GM12878 (cell line): ENCODE results near the gene AKNA. TPM values are rescaled to one million over a fixed set of nuclear protein-coding genes. Genes with fewer than 3 reads are reported as not detected.

Experiments used
- ATAC-seq: fragments of 200-7000 bp; cut with Tn5 transposase; 3 replicates; pipeline ENCODE4 v1.9.1; 2020; ENCODE audit warnings: mild to moderate bottlenecking, moderate library complexity
- BruUV-seq: library from RNA; stranded (reverse); fragments of 400-500 nt; replicated peaks from 2 replicates; lab custom pipeline; 2021; lab: Mats Ljungman, UMichigan
- CTCF ChIA-PET: fragments of 300-600 bp; sonication (Branson Sonifier 250); formaldehyde crosslinking; extraction: SDS; loops from one replicate; lab custom pipeline; 2021; ENCODE audit warnings: inconsistent platforms; lab: Yijun Ruan, JAX
- POLR2A ChIA-PET: fragments of 350-600 bp; formaldehyde crosslinking; extraction: SDS; loops from one replicate; lab custom pipeline; 2021; ENCODE audit warnings: inconsistent platforms; lab: Charles Lee
- RAD21 ChIA-PET: fragments of 300-600 bp; sonication (Branson Sonifier 250); formaldehyde crosslinking; loops from one replicate; lab custom pipeline; 2023; ENCODE audit warnings: antibody characterized with exemption; ENCODE audit not compliant: unreplicated experiment; lab: Charles Lee
- SMC1A ChIA-PET: fragments of 300-600 bp; sonication (Branson Sonifier 250); formaldehyde crosslinking; loops from one replicate; lab custom pipeline; 2023; ENCODE audit not compliant: unreplicated experiment, uncharacterized antibody; lab: Charles Lee
- DNase-seq: peaks from one replicate; pipeline ENCODE4 v3.0.0-alpha.2; 2011; ENCODE audit warnings: low read depth, low spot score
- FAIRE-seq: peaks from 3 replicates; lab custom pipeline; 2011; peaks lifted over from hg19 to GRCh38; lab: Jason Lieb, UNC
- H2AFZ ChIP-seq: 2 replicates; pipeline ENCODE4 v1.6.0; 2011; ENCODE audit warnings: low read depth, low read length, control low read depth; ENCODE audit not compliant: control insufficient read depth
- H3K27ac ChIP-seq: 2 replicates; pipeline ENCODE4 v1.5.1; 2011; ENCODE audit warnings: control low read depth; ENCODE audit not compliant: control insufficient read depth, insufficient read depth
- H3K27me3 ChIP-seq, 2 experiments: replicated peaks in 1 of 2; 2 replicates each; pipeline versions ENCODE4 v1.6.0 to v1.6.1; 2011; ENCODE audit warnings: low read length in 1 of 2; ENCODE audit not compliant: control insufficient read depth in 2 of 2, insufficient read depth in 2 of 2
- H3K36me3 ChIP-seq, 2 experiments: 2 replicates each; pipeline ENCODE4 v1.5.1; 2011; ENCODE audit warnings: low read length in 1 of 2; ENCODE audit not compliant: control insufficient read depth in 2 of 2, insufficient read depth in 2 of 2
- H3K4me1 ChIP-seq: 2 replicates; pipeline ENCODE4 v1.6.1; 2011; ENCODE audit warnings: mild to moderate bottlenecking, low read length, moderate library complexity, mixed read lengths; ENCODE audit not compliant: control insufficient read depth, insufficient read depth
- H3K4me2 ChIP-seq: 2 replicates; pipeline ENCODE4 v1.6.0; 2011; ENCODE audit warnings: control low read depth; ENCODE audit not compliant: control insufficient read depth, insufficient read depth
- H3K4me3 ChIP-seq: fragments of 200-600 bp; sonication (generic); 2 replicates; pipeline ENCODE4 v1.5.1; 2016
- H3K79me2 ChIP-seq: 2 replicates; pipeline ENCODE4 v1.6.0; 2011; ENCODE audit warnings: low read length; ENCODE audit not compliant: control insufficient read depth, insufficient read depth
- H3K9ac ChIP-seq: 2 replicates; pipeline ENCODE4 v1.8.0; 2011; ENCODE audit warnings: low read length, control low read depth, mixed read lengths; ENCODE audit not compliant: control insufficient read depth, insufficient read depth
- H3K9me3 ChIP-seq: replicated peaks from 3 replicates; pipeline ENCODE4 v1.5.1; 2011; ENCODE audit warnings: mild to moderate bottlenecking, low read length; ENCODE audit not compliant: control insufficient read depth, insufficient read depth
- H4K20me1 ChIP-seq: 2 replicates; pipeline ENCODE4 v1.6.0; 2011; ENCODE audit not compliant: control insufficient read depth, insufficient read depth
- CBX5 ChIP-seq: sonication (generic); IDR thresholded peaks from 2 replicates; pipeline ENCODE4 v1.6.1; 2016; ENCODE audit warnings: low read depth, moderate library complexity, mild to moderate bottlenecking, inconsistent platforms
- NFIC ChIP-seq: IDR thresholded peaks from 2 replicates; pipeline ENCODE4 v1.6.1; 2012; ENCODE audit warnings: low read depth, mild to moderate bottlenecking, inconsistent platforms, low read length, moderate library complexity
- SMC3 ChIP-seq: IDR thresholded peaks from 2 replicates; pipeline ENCODE4 v1.6.1; 2011; ENCODE audit warnings: low read length, improper control_type of control experiment, borderline replicate concordance
- SPI1 ChIP-seq: IDR thresholded peaks from 2 replicates; pipeline ENCODE4 v1.6.1; 2011; ENCODE audit warnings: low read depth, mild to moderate bottlenecking, low read length, moderate library complexity, borderline replicate concordance; ENCODE audit not compliant: insufficient read depth
- TCF7 ChIP-seq: IDR thresholded peaks from 2 replicates; pipeline ENCODE4 v1.6.1; 2014; ENCODE audit warnings: antibody characterized with exemption, borderline replicate concordance
- ZBTB11 ChIP-seq: fragments of 450-650 bp; formaldehyde crosslinking; IDR thresholded peaks from 2 replicates; pipeline ENCODE4 v1.5.0; 2022; ENCODE audit warnings: mild to moderate bottlenecking, missing genetic modification characterization
- ZNF622 ChIP-seq: fragments of 450-650 bp; IDR thresholded peaks from 2 replicates; pipeline ENCODE4 v1.6.1; 2017; ENCODE audit warnings: mild to moderate bottlenecking, inconsistent platforms
- WGBS: methylation state at CpG from one replicate; pipeline ENCODE4 v1.1.6; 2016; ENCODE audit warnings: low lambda C conversion rate; ENCODE audit not compliant: insufficient replicate concordance, insufficient coverage; ENCODE audit errors: missing lambda C conversion rate; 5-methylcytosine and 5-hydroxymethylcytosine counted together
- in situ Hi-C: fragments of 300-500 bp; cut with MboI; formaldehyde crosslinking; loops from 9 replicates; pipeline ENCODE4 v1.14.3; 2018; ENCODE audit warnings: mixed read lengths
- intact Hi-C: fragments of 100-400 bp; cut with micrococcal nuclease; formaldehyde crosslinking; loops from one replicate; pipeline ENCODE4 v1.14.2; 2022; ENCODE audit not compliant: unreplicated experiment
- polyA plus RNA-seq, 11 experiments: library from polyadenylated mRNA; depleted of rRNA in 4 of 11; unstranded in 6 of 11; stranded (reverse) in 5 of 11; fragments of >200 nt; fragmentation: Nextera tagmentation in 4 of 11; fragmentation: Illumina TruSeq in 1 of 11; extraction: Ambion mirVana in 4 of 11; extraction: Trizol in 1 of 11; gene quantifications; 1 replicate in 1 of 11; 2 replicates in 10 of 11; pipeline versions ENCODE4 v1.2.1 to v1.2.3, GENCODE V29; 2011 to 2016; ENCODE audit warnings: inconsistent platforms in 2 of 11, missing spikeins in 2 of 11, low read depth in 1 of 11
- total RNA-seq, 4 experiments: library from RNA; depleted of rRNA in 3 of 4; stranded (reverse); fragments of >200 nt in 3 of 4; fragmentation: Illumina TruSeq in 1 of 4; extraction: Trizol in 1 of 4; gene quantifications; 2 replicates each; pipeline versions ENCODE4 v1.2.1 to v1.2.3, GENCODE V29; 2013 to 2021

AKNA gene
- total and polyA plus RNA-seq, 10 of the 15 experiments (the other 5 are each of a cell fraction or from before 2014, with no cell fraction given): 1.6 to 132 (median 35.3) TPM

DNA sequence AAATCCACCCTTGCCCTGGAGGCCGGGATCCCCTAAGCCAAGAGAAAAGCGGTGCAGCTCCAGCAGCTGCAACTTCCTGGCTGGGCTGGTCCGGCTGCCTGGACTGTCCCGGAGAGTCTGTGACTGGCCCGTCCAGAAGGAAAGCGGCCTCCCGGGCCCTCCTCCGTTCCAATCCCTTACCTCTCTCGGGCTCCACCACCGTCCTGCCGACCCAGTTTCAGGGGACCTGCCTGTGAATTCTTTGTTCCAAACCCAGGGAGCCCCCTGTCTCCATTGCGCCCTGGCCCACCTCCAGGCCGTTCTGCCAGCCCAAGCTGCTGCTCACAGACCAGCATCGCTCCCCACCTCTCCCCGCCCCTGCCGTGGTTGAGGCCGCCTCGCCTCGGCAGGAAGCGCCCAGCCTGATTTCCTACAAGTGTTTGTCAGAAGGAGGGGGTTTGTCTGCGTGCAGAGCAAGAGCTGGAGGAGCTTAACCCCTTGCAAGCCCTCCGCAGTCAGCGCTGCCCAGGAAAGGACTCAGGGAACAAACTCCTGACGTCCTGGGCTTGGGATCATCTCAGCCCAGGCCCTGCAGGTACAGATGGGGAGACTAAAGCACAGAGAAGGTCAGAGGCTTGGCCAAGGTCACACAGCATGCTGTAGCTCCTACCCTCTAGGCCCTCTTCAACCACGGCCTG lies at the start of gene AKNA (continued):
- TF ChIP-seq SMC3 (0 out of 2 replicates have a peak, but pooled peaks have one; percentile 7), CBX5 (no peak), ZBTB11 (CRISPR knock-in tag) (no peak), NFIC (no peak)

DNA sequence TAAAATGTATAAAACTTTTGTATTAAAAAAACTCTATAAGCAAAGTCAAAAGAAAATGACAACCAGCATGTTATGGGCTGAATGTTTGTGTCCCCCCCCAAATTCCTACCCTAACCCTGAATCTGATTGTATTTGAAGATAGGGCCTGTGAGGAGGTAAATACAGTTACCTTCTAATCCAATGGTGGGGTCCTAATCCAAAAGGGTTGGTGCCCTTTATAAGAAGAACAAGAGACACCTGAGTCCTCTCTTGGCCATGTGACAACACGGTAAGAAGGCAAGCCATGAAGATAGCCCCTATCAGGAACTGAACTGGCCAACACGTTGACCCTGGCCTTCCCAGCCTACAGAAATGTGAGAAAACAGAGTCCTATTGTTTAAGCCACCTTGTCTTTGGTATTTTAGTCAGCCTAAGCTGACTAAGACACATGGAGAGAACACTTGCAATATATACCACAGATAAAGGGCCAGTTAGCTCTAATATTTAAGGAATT lies 49.7 kb upstream of the AKNA start:
- CTCF ChIA-PET: interaction anchor here (0.7 to 8.1 kb wide), 6 partner anchors 10 to 223 kb away, joined by 3 to 104 read pairs (median 22); partner anchors contain the start of gene WHRN
- Histone ChIP-seq H3K9ac (no peak overlapping the region), H3K4me3 (no peak overlapping the region), H3K27me3 (peaks cover 0 to 4% of the 10 kb centered on the region in 2 experiments; a peak in 1 of 4 replicates), H2AFZ (no peak overlapping the region), H3K4me1 (no peaks in the 10 kb centered on the region), H3K79me2 (no peaks in the 10 kb centered on the region), H3K4me2 (no peak overlapping the region), H3K9me3 (no peaks in the 10 kb centered on the region), H3K27ac (no peak overlapping the region), H4K20me1 (no peaks in the 10 kb centered on the region), H3K36me3 (no peaks in the 10 kb centered on the region; a peak in 1 of 4 replicates)
- BruUV-seq: no TSS peak
- WGBS: 0% methylated on average over 2 of the region's 2 CpGs
- ATAC-seq (no peak), DNase-seq (no peak), FAIRE-seq (no peak)
- RAD21 ChIA-PET: interaction anchor here (1.2 to 6.5 kb wide), 3 partner anchors 70 to 216 kb away, joined by 3 to 49 read pairs (median 3); no protein-coding TSS in a partner anchor
- intact Hi-C loops (no loop called here), in situ Hi-C loops (no loop called here)
- POLR2A ChIA-PET: interaction anchor here (0.5 to 0.7 kb wide), 3 partner anchors 12 to 166 kb away, joined by 3 read pairs; no protein-coding TSS in a partner anchor
- no peak for TF ChIP-seq TCF7
- TF ChIP-seq SPI1: no peak
- TF ChIP-seq ZNF622: no peak
- SMC1A ChIA-PET: interaction anchor here (1.0 to 10.1 kb wide), 6 partner anchors 8 to 215 kb away, joined by 3 to 139 read pairs (median 22); partner anchors contain the start of genes ATP6V1G1 and WHRN
